ENCODE measurements around the gene AUTS2. TPM values are rescaled to one million over a fixed set of nuclear protein-coding genes. Genes with fewer than 3 reads are reported as not detected.

AUTS2 gene
- total and polyA plus RNA-seq, 4 donors = 4.9 to 24.4 (median 7.0) TPM

DNA sequence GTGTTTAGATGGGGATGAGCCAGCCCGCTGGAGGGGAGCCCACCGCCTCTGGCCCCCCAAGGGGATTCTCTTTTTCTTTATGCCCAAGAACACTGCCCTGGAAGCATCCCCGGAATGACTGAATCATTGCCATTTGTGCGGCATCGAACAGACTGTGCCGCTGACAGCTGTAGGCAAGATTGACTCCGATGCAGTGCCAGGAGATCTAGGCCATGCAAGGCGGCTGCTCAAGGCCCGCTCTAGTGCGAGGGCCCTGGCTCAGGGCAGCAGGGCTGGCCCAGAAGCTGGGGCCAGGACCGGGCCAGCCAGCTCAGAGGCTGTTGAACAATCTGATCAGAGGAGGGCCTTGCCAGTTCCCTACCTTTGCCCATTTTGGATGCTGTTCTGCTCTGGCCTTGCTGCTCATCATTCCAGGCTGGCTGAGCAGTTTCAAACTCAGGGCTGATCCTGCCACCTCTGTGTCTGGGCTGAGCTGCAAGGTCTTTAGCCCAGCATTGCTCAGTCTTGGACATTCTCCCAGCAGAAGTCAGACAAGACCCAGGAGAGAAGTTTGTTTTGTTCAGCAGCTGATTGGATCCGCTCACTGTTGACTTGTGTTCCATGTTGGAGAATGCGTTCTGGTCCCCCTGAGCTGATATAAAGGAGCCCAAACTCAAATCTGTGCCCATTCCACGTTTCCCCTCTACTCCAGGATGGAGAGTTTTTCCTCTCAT, 1048.4 kb downstream of the AUTS2 start:
- Histone ChIP-seq H3K27ac (ENCODE audit: low read depth in 1 of 2, low read length in 2 of 2) (no peak overlapping the region), H3K9ac (ENCODE audit: low read depth in 1 of 2, low read length in 2 of 2) (no peak overlapping the region), H3K36me3 (ENCODE audit: control insufficient read depth in 4 of 4, insufficient read depth in 3 of 4, low read depth in 1 of 4, low read length in 3 of 4) (peaks cover 0 to 19% (median 0%) of the 10 kb centered on the region in 4 donors), H3K9me3 (ENCODE audit: control insufficient read depth in 4 of 4, low read length in 3 of 4) (no peaks in the 10 kb centered on the region), H3K4me1 (ENCODE audit: control insufficient read depth in 4 of 4, insufficient read depth in 4 of 4, low read length in 3 of 4) (peaks cover 0 to 3% (median 0%) of the 10 kb centered on the region in 4 donors), H3K4me3 (ENCODE audit: low read depth in 1 of 3, low read length in 3 of 3) (no peak overlapping the region), H3K27me3 (ENCODE audit: control insufficient read depth in 4 of 4, insufficient read depth in 4 of 4, low read length in 3 of 4) (no peaks in the 10 kb centered on the region)
- TF ChIP-seq GABPA (IDR thresholded peaks at IDR 0.05 in 1 of 2, conservative IDR thresholded peaks at IDR 0.05 in 1 of 2) (no peak), JUND (IDR thresholded peaks at IDR 0.05) (no peak), SP1 (IDR thresholded peaks at IDR 0.05) (no peak), RXRA (IDR thresholded peaks at IDR 0.05) (no peak), FOXA2 (IDR thresholded peaks at IDR 0.05) (no peak), NR2F2 (IDR thresholded peaks at IDR 0.05) (no peak)
- TF ChIP-seq, protein P1, sequence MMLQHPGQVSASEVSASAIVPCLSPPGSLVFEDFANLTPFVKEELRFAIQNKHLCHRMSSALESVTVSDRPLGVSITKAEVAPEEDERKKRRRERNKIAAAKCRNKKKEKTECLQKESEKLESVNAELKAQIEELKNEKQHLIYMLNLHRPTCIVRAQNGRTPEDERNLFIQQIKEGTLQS (IDR thresholded peaks at IDR 0.05) = no peak
- TF ChIP-seq, protein P2, sequence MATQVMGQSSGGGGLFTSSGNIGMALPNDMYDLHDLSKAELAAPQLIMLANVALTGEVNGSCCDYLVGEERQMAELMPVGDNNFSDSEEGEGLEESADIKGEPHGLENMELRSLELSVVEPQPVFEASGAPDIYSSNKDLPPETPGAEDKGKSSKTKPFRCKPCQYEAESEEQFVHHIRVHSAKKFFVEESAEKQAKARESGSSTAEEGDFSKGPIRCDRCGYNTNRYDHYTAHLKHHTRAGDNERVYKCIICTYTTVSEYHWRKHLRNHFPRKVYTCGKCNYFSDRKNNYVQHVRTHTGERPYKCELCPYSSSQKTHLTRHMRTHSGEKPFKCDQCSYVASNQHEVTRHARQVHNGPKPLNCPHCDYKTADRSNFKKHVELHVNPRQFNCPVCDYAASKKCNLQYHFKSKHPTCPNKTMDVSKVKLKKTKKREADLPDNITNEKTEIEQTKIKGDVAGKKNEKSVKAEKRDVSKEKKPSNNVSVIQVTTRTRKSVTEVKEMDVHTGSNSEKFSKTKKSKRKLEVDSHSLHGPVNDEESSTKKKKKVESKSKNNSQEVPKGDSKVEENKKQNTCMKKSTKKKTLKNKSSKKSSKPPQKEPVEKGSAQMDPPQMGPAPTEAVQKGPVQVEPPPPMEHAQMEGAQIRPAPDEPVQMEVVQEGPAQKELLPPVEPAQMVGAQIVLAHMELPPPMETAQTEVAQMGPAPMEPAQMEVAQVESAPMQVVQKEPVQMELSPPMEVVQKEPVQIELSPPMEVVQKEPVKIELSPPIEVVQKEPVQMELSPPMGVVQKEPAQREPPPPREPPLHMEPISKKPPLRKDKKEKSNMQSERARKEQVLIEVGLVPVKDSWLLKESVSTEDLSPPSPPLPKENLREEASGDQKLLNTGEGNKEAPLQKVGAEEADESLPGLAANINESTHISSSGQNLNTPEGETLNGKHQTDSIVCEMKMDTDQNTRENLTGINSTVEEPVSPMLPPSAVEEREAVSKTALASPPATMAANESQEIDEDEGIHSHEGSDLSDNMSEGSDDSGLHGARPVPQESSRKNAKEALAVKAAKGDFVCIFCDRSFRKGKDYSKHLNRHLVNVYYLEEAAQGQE (IDR thresholded peaks at IDR 0.05) = no peak
- no peak for DNase-seq (ENCODE audit: low spot score)
- WGBS = 94% methylated on average over 14 of the region's 14 CpGs

GRCh38 chr7:70647801-70648498, 1049.7 kb downstream of the AUTS2 start:
- Histone ChIP-seq H3K27me3 (ENCODE audit: control insufficient read depth in 4 of 4, insufficient read depth in 4 of 4, low read length in 3 of 4) (no peaks in the 10 kb centered on the region), H3K4me1 (ENCODE audit: control insufficient read depth in 4 of 4, insufficient read depth in 4 of 4, low read length in 3 of 4) (peaks cover 0 to 3% (median 0%) of the 10 kb centered on the region in 4 donors), H3K9me3 (ENCODE audit: control insufficient read depth in 4 of 4, low read length in 3 of 4) (no peaks in the 10 kb centered on the region), H3K27ac (ENCODE audit: low read depth in 1 of 2, low read length in 2 of 2) (no peak overlapping the region), H3K4me3 (ENCODE audit: low read depth in 1 of 3, low read length in 3 of 3) (no peak overlapping the region), H3K9ac (ENCODE audit: low read depth in 1 of 2, low read length in 2 of 2) (no peak overlapping the region), H3K36me3 (ENCODE audit: control insufficient read depth in 4 of 4, insufficient read depth in 3 of 4, low read depth in 1 of 4, low read length in 3 of 4) (peaks cover 0 to 9% (median 0%) of the 10 kb centered on the region in 4 donors)
- no peak for DNase-seq (ENCODE audit: low spot score)
- 88% methylated on average over 9 of the region's 9 CpGs for WGBS
- TF ChIP-seq RXRA (IDR thresholded peaks at IDR 0.05) (no peak), SP1 (IDR thresholded peaks at IDR 0.05) (no peak), FOXA1 (IDR thresholded peaks at IDR 0.05) (no peak), RAD21 (IDR thresholded peaks at IDR 0.05) (no peak), HNF4G (IDR thresholded peaks at IDR 0.05) (no peak), FOXA2 (IDR thresholded peaks at IDR 0.05) (no peak), MAX (IDR thresholded peaks at IDR 0.05) (no peak), YY1 (IDR thresholded peaks at IDR 0.05) (no peak), CTCF (IDR thresholded peaks at IDR 0.05; ENCODE audit: low read depth, low read length, missing input control) (no peak), GABPA (IDR thresholded peaks at IDR 0.05 in 1 of 2, conservative IDR thresholded peaks at IDR 0.05 in 1 of 2) (no peak), TAF1 (conservative IDR thresholded peaks at IDR 0.05) (no peak), JUND (IDR thresholded peaks at IDR 0.05) (no peak), HNF4A (conservative IDR thresholded peaks at IDR 0.05) (no peak), NR2F2 (IDR thresholded peaks at IDR 0.05) (no peak), EGR1 (IDR thresholded peaks at IDR 0.05; ENCODE audit: low read depth in 2 of 2) (no peak)
- TF ChIP-seq, protein P3, sequence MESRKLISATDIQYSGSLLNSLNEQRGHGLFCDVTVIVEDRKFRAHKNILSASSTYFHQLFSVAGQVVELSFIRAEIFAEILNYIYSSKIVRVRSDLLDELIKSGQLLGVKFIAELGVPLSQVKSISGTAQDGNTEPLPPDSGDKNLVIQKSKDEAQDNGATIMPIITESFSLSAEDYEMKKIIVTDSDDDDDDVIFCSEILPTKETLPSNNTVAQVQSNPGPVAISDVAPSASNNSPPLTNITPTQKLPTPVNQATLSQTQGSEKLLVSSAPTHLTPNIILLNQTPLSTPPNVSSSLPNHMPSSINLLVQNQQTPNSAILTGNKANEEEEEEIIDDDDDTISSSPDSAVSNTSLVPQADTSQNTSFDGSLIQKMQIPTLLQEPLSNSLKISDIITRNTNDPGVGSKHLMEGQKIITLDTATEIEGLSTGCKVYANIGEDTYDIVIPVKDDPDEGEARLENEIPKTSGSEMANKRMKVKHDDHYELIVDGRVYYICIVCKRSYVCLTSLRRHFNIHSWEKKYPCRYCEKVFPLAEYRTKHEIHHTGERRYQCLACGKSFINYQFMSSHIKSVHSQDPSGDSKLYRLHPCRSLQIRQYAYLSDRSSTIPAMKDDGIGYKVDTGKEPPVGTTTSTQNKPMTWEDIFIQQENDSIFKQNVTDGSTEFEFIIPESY (IDR thresholded peaks at IDR 0.05) = no peak
- TF ChIP-seq, protein P2 (IDR thresholded peaks at IDR 0.05) = no peak
- TF ChIP-seq, protein P1 (IDR thresholded peaks at IDR 0.05) = no peak
